Esophagus squamous epithelium (tissue), 4 donors: ENCODE measurements around the gene CLDN1.

Source experiments
- POLR2A ChIP-seq, 4 donors: fragments of 450-650 bp; IDR thresholded peaks; one replicate each; pipeline ENCODE4 v1.6.1; 2017; ENCODE audit warnings: antibody characterized with exemption in 4 of 4, mild to moderate bottlenecking in 4 of 4, moderate library complexity in 3 of 4
- TF ChIP-seq, protein P1 (sequence below), 6 experiments: fragments of 450-650 bp in 4 of 6; fragments of 200-600 bp in 2 of 6; sonication (generic) in 2 of 6; IDR thresholded peaks; one replicate each; pipeline ENCODE4 v1.5.1; 2016 to 2019; ENCODE audit warnings: antibody characterized with exemption in 6 of 6, mild to moderate bottlenecking in 4 of 6, moderate library complexity in 4 of 6

DNA sequence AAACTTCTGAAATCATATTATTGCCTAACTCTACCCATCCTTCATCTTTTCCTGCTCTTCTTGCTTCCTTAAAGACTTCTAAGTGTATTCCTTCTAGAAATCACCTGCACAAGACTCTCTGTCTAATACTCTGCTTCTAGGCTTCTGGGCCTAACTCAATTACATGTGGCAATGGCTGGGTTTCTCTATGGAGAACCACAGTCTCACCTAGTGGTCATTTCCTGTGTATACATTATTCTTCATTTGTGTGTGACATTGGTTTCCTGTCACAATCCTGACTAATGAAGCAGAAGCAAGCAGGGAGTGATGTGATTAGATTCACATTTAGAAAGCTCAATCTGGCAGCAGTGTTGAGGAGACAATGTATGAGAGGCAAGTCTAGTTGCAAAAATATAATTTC, 16.9 kb upstream of the CLDN1 start:
- TF ChIP-seq, protein P1, sequence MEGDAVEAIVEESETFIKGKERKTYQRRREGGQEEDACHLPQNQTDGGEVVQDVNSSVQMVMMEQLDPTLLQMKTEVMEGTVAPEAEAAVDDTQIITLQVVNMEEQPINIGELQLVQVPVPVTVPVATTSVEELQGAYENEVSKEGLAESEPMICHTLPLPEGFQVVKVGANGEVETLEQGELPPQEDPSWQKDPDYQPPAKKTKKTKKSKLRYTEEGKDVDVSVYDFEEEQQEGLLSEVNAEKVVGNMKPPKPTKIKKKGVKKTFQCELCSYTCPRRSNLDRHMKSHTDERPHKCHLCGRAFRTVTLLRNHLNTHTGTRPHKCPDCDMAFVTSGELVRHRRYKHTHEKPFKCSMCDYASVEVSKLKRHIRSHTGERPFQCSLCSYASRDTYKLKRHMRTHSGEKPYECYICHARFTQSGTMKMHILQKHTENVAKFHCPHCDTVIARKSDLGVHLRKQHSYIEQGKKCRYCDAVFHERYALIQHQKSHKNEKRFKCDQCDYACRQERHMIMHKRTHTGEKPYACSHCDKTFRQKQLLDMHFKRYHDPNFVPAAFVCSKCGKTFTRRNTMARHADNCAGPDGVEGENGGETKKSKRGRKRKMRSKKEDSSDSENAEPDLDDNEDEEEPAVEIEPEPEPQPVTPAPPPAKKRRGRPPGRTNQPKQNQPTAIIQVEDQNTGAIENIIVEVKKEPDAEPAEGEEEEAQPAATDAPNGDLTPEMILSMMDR (IDR thresholded peaks at IDR 0.05) = peak in 2 of 6 experiments; percentile 30 to 57
- no peak for TF ChIP-seq POLR2A (IDR thresholded peaks at IDR 0.05)
